ENCODE measurements around the gene MPO. TPM values are rescaled to one million over a fixed set of nuclear protein-coding genes. Genes with fewer than 3 reads are reported as not detected.

Gene MPO
- total RNA-seq, 1 experiment from 2014 or later: not detected

GRCh38 chr17:58300336-58300735 lies 19.6 kb upstream of the MPO start:
- no peak overlapping the region for H2BK120ac ChIP-seq (ENCODE audit: low read depth, low read length, poor library complexity, severe bottlenecking)
- no peak overlapping the region for H2AK5ac ChIP-seq (ENCODE audit: insufficient read length, low read length)
- DNase-seq: no peak
- TF ChIP-seq, protein P1, sequence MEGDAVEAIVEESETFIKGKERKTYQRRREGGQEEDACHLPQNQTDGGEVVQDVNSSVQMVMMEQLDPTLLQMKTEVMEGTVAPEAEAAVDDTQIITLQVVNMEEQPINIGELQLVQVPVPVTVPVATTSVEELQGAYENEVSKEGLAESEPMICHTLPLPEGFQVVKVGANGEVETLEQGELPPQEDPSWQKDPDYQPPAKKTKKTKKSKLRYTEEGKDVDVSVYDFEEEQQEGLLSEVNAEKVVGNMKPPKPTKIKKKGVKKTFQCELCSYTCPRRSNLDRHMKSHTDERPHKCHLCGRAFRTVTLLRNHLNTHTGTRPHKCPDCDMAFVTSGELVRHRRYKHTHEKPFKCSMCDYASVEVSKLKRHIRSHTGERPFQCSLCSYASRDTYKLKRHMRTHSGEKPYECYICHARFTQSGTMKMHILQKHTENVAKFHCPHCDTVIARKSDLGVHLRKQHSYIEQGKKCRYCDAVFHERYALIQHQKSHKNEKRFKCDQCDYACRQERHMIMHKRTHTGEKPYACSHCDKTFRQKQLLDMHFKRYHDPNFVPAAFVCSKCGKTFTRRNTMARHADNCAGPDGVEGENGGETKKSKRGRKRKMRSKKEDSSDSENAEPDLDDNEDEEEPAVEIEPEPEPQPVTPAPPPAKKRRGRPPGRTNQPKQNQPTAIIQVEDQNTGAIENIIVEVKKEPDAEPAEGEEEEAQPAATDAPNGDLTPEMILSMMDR (conservative IDR thresholded peaks at IDR 0.05): no peak
- no peak overlapping the region for H3T11ph ChIP-seq (ENCODE audit: low read length)
- Mint-ChIP-seq H3K4me3 (no peak overlapping the region), H3K36me3 (ENCODE audit: insufficient read depth in 1 of 3, low read depth in 3 of 3) (no peaks in the 10 kb centered on the region), H3K27me3 (ENCODE audit: low read depth) (peaks cover 5% of the 10 kb centered on the region), H3K9me3 (no peaks in the 10 kb centered on the region), H3K27ac (no peak overlapping the region), H3K4me1 (peaks cover 5 to 25% of the 10 kb centered on the region in 2 experiments)
- no peak overlapping the region for H2BK15ac ChIP-seq (ENCODE audit: low read depth, low read length)
- no peaks in the 10 kb centered on the region for H3K9me3 ChIP-seq (ENCODE audit: control insufficient read depth, low read depth, low read length)
- no peak overlapping the region for H4K8ac ChIP-seq (replicated peaks; ENCODE audit: insufficient read length, low read depth, low read length)
- H2BK20ac ChIP-seq (ENCODE audit: low read depth, low read length, poor library complexity, severe bottlenecking): no peak overlapping the region
- no peak overlapping the region for H3K14ac ChIP-seq (ENCODE audit: insufficient read depth, low read length)
- H3K18ac ChIP-seq (ENCODE audit: insufficient read length, low read depth, low read length): no peak overlapping the region
- H3K23me2 ChIP-seq (ENCODE audit: insufficient read length, low read depth, low read length, poor library complexity, severe bottlenecking): no peaks in the 10 kb centered on the region
- no peak overlapping the region for H4K5ac ChIP-seq (ENCODE audit: insufficient read length, low read depth, low read length)
- no peaks in the 10 kb centered on the region for H3K79me1 ChIP-seq (ENCODE audit: insufficient read depth, low read depth, low read length, poor library complexity, severe bottlenecking)
- no peaks in the 10 kb centered on the region for H3K27me3 ChIP-seq (ENCODE audit: insufficient read depth, low read length)
- H2BK5ac ChIP-seq (ENCODE audit: insufficient read length, low read length): no peak overlapping the region
- no peak overlapping the region for H3K4me2 ChIP-seq (ENCODE audit: insufficient read depth, insufficient read length, low read length)
- no peak overlapping the region for H3K9ac ChIP-seq (ENCODE audit: extremely low read depth, insufficient read length, low read length)
- H2AFZ ChIP-seq (ENCODE audit: low read length): no peak overlapping the region
- H3K56ac ChIP-seq (ENCODE audit: insufficient read length, low read depth, low read length): no peak overlapping the region
- H3K4me1 ChIP-seq (ENCODE audit: insufficient read depth, low read length): no peaks in the 10 kb centered on the region
- H3K27ac ChIP-seq (ENCODE audit: insufficient read length, low read depth, low read length): no peak overlapping the region
- WGBS (ENCODE audit: extremely low coverage, insufficient read length, low lambda C conversion rate): no CpG with 5 or more reads among the region's 6 CpGs
- H3K23ac ChIP-seq (ENCODE audit: insufficient read length, low read depth, low read length): no peak overlapping the region
- no peak overlapping the region for H4K91ac ChIP-seq (ENCODE audit: insufficient read length, low read depth, low read length)
- no peak overlapping the region for H3K4ac ChIP-seq (ENCODE audit: low read depth, low read length)
- no peak overlapping the region for H2BK12ac ChIP-seq (ENCODE audit: insufficient read length, low read depth, low read length)
- no peaks in the 10 kb centered on the region for H4K20me1 ChIP-seq (ENCODE audit: control insufficient read depth, insufficient read depth, insufficient read length)
- no peaks in the 10 kb centered on the region for H3K79me2 ChIP-seq (ENCODE audit: insufficient read depth, low read length)
